SIG-M5 treated with dmso at 0.1 percent for 504 hours (cell line): ENCODE measurements around the gene TTLL5.

ENCODE experiments used
- DNase-seq: peaks from one replicate; lab custom pipeline; 2025; ENCODE audit not compliant: unreplicated experiment; lab: John Stamatoyannopoulos, UW

The TTLL5 gene

DNA sequence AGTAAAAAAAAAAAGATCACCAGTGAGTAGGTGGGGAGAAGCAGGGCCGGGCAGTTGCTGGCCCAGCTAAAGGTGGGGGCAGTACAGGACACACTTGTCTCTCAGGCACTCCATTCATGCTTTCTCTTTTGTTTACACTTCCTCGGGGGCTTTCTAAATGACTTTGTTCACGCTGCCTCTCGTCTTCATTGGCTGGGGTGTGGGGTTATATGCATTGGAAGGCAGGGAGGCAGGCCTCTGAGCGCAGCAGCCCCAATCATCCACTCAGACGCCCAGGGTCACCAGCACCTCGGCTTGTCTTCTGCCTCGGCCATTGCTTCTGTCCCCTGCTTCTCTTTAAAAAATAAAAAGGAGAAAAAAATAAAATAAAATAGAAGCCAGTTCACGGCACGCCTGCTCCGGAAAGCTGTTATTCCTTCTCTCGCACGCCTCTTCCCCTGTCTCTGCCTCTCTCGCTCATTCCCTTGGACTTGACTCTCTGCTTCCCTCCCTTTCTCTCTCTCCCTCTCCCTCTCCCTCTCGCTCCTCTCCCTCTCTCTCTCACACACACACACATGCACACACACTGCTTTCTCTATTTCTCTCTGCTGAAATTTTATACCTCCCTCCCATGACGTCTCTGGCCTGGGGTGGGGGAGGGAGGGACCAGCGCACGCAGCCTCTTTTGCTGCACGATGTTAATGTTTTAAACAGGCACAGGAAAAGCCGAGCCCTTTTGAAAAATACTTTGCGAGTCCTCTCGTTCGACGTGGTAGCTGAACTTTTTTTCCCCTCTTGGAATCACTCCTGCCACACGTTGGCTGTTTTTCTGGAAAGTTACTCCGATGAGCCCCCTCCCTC lies 320.6 kb downstream of the TTLL5 start, which contains the start of gene TGFB3:
Gene TGFB3, minus strand, starts transcription at position 570 of the 840 bp plus-strand sequence. CDS start 1,102 bp downstream, outside the sequence.
- peak; percentile 23 for DNase-seq

DNA sequence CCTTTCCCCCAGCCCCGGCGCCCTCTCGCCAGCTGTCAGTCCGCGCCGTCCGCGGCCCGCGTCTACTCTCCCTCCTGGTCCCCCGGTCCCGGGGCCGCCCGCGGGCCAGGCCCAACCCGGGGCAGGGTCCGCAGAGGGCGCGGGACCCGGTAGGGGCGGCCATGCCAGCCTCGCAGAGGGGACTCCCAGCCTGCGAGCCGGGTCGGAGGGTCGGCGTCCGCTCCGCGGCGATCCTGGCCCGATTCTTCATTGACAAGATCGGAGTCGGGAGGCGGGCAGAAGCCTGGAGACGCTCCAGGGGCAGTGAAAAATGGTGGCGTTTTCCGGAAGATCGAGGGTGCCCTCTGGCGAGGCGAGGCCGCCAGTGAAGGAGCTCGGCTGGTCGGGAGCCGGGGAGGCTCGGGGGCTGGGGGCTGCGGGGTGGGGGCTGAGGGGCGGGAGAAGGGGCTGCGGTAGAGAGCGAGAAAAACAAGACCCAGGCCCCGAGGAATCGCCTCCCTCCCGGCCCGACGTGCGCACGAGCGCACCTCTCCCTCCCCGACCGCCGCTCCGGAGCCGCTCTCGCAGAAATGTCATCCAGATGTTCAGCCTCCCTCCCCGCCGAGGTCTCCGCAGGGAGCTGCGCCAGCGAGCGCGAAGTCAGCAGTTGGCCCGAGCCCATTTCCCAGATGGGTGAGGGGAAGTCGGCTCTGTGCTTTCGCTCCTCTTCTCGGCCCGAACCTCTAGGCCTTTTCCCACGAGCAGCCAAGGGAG lies 321.4 kb downstream of the TTLL5 start:
- DNase-seq: peak; percentile 69

DNA sequence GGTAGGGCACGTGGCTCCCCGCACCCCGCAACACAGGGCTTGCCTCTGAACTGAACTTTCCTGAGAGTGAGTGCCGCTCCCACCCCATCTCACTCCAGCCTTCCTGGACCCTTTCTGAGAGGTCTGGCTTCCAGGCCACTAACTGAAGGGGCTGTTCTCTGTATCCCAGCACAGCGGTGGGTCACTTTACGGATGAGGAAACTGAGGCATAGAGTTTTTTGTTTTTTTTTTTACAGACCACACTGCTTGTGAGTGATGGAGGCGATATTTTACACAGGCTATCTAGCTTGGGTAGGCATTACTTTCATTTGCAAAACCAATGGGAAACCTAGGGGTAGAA lies 321.9 kb downstream of the TTLL5 start:
- DNase-seq: no peak

DNA sequence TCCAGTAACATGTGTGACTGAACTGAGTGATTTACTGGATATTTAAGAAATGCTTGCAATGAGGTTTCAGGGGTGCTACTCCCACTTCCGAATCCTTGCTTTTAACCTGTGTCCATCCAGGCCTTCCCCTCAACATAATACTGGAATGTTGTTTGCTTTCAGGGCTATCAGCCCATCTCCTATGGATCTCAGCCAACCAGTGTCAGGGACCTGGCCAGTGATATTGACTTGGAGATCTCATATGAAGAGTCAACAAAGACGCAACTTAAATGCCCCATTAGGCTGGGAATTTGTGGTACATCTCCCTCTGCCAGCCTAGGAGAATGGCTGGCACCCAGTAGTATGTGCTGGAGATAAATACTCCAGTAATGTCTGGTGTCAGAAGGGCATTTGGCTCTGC lies 323.6 kb downstream of the TTLL5 start:
- no peak for DNase-seq

DNA sequence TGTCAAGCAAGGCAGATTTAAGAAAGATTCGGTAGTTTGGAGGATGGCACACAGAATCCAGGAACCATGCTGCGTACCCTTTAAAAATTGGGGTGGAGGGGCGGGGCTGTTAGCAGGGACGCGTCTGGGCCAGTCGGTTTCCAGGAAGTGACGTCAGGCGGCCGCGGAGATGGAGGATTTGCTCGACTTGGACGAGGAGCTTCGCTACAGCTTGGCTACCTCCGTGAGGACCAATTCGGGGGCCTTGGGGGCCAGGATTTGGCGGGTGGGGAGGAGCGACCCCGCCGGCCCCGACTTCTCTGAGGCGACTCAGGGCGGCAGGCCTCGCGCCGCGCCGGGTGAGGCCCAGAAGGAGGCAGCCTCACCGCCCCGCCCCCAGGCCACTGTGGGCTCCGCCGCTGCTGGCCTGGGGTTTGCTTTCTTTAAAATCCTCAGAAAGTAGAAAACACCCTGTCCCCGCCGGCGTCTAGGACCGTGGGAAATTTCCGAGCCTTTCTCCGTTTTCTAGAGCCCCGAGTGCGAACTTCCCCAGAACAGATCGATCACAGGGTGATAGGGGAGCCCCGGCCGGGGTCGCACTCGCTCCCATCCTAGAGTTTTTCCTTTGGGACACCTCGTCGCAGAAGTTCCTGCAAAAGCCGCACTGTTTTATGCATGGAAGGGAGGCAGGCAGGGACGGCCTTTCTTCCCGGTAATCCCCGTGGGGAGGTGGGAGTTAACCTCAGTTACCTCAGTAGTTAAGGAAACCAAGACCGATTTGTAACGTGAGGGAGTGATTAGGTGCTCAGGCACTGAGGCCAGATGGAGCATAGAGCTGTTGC lies 324.8 kb downstream of the TTLL5 start, which contains the start of gene IFT43:
Gene IFT43, plus strand, starts transcription at position 146 of the 821 bp plus-strand sequence. Its CDS starts 24 bp downstream, at position 170.
- DNase-seq: peak; percentile 79

DNA sequence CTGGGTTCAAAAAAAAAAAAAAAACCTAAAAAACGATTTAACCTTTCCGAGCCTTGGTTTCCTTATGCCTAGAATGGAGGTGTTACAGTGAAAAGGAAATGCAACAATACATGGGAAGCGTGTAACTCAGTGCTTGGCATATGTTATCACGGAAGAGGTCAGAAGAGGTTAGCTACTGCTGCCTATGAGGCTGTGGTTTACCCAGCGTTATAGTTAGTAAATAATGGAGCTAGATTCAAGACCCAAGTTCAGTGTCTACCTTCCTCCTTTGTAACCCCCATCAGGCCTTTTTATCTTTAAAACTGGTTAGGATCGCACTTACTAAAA lies 325.4 kb downstream of the TTLL5 start:
- no peak for DNase-seq

DNA sequence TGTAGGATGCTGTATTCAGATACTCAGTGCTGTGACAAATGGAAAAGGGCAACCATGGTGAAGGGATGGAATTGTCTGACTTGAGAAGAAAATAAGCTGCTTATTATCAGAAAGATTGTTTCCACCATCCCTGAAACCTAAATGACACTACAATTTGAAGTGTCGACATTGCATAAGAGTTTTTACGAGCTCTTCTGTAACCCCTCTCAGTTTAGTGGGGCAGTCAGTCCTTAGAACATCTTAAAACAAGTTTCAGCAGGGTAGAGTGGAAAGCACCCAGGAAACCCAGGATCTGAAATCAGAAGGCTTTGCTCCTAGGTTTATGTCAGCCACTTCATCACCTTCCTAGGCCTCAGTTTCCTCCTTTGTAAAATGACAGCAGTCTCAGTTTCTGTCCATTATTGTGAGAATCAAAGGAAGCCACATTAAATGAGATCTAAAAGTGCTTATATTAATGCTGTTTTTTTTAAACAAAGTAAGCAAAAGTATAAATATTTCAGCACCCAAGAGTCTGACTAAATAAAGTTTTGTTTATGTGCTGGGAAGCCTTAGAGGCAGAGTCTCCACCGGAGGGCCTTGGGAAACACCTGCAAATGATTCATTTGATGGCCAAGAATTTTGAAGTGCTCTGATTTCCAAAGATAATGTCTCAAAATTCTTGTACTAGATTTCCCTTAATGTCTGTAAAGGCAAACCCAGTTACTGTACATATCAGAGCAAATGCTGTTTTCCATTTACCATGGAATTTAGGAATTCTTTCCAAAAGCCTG lies 326.3 kb downstream of the TTLL5 start:
- DNase-seq: peak; percentile 7

DNA sequence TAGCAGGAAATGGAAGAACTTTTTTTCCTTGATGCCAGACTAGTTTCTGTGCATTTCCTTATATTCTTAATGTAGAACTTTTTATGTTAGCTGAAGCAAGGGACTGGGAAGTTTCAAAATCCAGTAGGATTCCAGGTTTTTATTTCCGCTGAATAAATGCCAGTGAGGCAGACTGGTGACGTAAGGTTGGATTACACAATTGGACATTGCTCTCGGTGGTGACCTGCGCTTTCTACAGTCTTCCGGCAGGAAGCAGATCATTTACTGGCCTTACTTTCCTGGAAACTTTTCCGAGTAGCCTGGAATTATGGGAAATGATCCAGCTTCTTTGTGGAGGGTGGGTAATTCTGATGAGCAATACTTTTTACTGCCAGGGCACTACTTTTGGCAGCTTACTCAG lies 328.1 kb downstream of the TTLL5 start:
- DNase-seq: no peak

GRCh38 chr14:75990297-75990696 lies 329.3 kb downstream of the TTLL5 start:
- no peak for DNase-seq

DNA sequence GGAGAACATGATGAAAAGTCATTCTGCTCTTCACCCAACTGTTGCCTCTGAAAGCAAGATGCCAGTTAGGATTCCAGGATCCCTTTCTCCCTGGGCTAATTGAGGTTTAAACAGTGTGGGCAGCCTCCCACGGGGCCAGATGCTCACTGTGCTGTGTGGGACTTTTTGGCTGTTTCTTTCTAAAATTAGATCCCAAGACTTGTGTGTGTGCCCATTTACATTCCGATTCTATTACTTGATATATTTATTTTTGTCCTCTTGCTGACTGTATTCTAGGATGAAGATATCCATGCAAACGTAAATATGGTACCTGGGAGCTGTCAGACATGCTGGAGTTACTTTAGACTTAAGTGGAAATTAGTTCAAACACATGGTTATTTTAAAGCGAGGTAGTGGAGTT lies 330.7 kb downstream of the TTLL5 start:
- no peak for DNase-seq

- DNase-seq: no peak
Observed at GRCh38 chr14:75993567-75994041, 332.6 kb downstream of the TTLL5 start.

GRCh38 chr14:75995372-75996041 lies 334.5 kb downstream of the TTLL5 start:
- no peak for DNase-seq

DNA sequence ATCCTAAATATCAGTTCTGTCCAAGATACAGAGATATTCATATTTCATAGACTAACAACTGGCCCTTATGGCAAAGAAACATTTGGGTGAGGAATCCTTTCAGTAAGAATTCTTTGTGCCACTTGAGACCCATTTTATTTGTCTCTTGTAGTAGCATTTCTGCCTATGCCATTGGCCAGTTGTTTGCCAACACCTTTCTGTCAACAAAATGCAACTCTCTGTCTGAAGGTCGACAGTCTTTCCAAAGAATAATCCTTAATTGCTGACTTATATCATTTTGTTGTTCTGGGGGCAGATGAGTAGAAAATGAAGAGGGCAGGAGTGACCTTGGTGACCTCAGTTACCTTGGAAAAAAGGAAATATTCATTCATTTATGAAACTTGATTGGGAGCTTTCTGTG lies 335.4 kb downstream of the TTLL5 start:
- no peak for DNase-seq

DNA sequence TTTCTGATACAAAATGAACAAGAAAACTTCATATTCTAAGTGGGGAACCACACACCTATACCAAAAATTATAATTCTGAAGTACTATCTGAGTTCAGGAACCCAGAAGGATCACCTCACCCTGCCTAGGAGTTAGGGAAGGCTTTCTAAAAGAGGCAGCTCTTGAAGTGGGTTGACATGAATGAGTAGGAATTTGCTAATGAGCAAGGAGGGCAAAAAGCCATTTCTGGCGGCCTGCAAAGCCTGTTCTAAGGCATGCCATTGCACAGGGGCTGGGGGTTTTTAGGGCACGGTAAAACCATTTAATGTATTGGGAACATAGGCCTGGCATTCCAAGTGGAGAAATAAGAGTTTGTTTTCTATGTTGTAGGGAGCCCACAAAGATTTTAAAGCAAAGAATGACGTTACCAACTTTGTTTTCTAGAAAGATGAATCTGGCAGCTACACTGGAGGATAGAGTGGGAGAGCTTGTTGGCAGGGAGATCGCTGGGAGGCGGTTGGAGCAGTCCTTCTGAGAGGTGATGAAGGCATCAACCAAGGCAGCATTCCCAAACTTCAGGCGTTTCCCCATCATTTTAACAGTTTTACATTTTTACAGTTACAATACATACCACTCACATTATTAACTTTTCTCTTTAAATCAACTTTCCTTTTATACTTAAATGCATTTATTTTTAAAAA lies 338.6 kb downstream of the TTLL5 start:
- DNase-seq: no peak

DNA sequence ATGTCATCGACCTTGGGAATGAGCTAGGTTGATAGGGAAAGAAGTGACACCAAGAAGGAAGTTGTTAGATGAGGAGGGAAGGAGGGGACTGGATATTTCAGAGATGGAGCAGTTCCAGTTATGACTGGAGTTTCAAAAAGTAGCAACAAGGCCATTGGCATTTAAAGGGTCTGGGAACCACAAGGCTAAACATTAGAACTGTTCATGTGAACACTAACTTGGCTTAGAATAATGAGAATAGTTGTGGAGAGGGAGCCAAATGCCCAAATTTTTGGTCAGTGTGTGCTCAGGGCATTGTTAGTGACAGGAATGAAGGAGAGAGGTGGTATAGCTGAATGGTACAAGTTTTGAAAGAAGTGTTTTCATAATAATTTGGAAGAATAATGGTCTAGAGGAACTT lies 341.3 kb downstream of the TTLL5 start:
- DNase-seq: no peak
